HL-60 (cell line): ENCODE results near the gene PHYHIPL.

ENCODE experiments used
- DNase-seq, 2 experiments: peaks; one replicate each; pipeline ENCODE4 v3.0.0-alpha.2; 2010 to 2020; ENCODE audit warnings: low read depth in 1 of 2, low spot score in 1 of 2
- H3K27ac ChIP-seq: fragments of 250-450 bp; sonication (Bioruptor Pico); replicated peaks from 2 replicates; pipeline ENCODE4 v1.5.1; 2020; ENCODE audit warnings: mild to moderate bottlenecking, moderate library complexity
- H3K27me3 ChIP-seq: fragments of 250-450 bp; sonication (Bioruptor Pico); 2 replicates; pipeline ENCODE4 v1.5.1; 2021; ENCODE audit warnings: mild to moderate bottlenecking, moderate library complexity; ENCODE audit not compliant: insufficient read depth, poor library complexity, severe bottlenecking
- H3K4me3 ChIP-seq: replicated peaks from 2 replicates; pipeline ENCODE4 v1.5.1; 2011; ENCODE audit warnings: mild to moderate bottlenecking, control low read depth, low read length; ENCODE audit not compliant: insufficient read depth
- GABPA ChIP-seq: IDR thresholded peaks from 2 replicates; pipeline ENCODE4 v1.6.1; 2012; ENCODE audit warnings: low read depth
- POLR2AphosphoS5 ChIP-seq: IDR thresholded peaks from 2 replicates; pipeline ENCODE4 v1.6.1; 2012; ENCODE audit warnings: low read depth
- SPI1 ChIP-seq: IDR thresholded peaks from 2 replicates; pipeline ENCODE4 v1.6.1; 2012; ENCODE audit warnings: low read depth, mild to moderate bottlenecking, borderline replicate concordance
- TF ChIP-seq, protein P1 (sequence below): IDR thresholded peaks from one replicate; pipeline ENCODE4 v1.5.1; 2011; ENCODE audit warnings: low read length, control low read depth, inconsistent platforms; ENCODE audit not compliant: insufficient read depth
- TF ChIP-seq, protein P2 (sequence below): IDR thresholded peaks from 2 replicates; pipeline ENCODE4 v1.6.1; 2012; ENCODE audit warnings: low read depth; ENCODE audit not compliant: insufficient replicate concordance

PHYHIPL gene

DNA sequence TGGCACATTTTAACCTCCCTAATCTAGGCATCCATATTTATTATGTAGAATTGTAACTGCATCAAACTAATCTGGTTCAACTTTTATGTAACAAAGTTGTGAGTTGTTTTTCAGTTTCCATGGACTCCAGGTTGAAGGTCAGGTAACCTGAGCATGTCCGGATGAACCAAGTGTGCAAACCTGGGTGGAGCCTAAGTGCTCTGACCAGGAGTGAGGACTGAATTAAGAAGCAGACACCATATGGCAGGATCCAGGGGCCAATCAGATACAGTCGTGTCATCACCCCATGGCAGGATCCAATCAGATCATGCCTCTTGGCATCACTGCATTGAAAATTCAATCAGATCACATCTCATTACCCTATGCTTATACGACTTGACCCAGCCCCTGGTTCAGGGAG is 41.2 kb upstream of the PHYHIPL start:
- H3K27ac ChIP-seq: no peak overlapping the region
- TF ChIP-seq, protein P1, sequence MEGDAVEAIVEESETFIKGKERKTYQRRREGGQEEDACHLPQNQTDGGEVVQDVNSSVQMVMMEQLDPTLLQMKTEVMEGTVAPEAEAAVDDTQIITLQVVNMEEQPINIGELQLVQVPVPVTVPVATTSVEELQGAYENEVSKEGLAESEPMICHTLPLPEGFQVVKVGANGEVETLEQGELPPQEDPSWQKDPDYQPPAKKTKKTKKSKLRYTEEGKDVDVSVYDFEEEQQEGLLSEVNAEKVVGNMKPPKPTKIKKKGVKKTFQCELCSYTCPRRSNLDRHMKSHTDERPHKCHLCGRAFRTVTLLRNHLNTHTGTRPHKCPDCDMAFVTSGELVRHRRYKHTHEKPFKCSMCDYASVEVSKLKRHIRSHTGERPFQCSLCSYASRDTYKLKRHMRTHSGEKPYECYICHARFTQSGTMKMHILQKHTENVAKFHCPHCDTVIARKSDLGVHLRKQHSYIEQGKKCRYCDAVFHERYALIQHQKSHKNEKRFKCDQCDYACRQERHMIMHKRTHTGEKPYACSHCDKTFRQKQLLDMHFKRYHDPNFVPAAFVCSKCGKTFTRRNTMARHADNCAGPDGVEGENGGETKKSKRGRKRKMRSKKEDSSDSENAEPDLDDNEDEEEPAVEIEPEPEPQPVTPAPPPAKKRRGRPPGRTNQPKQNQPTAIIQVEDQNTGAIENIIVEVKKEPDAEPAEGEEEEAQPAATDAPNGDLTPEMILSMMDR: no peak
- TF ChIP-seq GABPA (no peak), SPI1 (no peak), POLR2AphosphoS5 (no peak)
- TF ChIP-seq, protein P2, sequence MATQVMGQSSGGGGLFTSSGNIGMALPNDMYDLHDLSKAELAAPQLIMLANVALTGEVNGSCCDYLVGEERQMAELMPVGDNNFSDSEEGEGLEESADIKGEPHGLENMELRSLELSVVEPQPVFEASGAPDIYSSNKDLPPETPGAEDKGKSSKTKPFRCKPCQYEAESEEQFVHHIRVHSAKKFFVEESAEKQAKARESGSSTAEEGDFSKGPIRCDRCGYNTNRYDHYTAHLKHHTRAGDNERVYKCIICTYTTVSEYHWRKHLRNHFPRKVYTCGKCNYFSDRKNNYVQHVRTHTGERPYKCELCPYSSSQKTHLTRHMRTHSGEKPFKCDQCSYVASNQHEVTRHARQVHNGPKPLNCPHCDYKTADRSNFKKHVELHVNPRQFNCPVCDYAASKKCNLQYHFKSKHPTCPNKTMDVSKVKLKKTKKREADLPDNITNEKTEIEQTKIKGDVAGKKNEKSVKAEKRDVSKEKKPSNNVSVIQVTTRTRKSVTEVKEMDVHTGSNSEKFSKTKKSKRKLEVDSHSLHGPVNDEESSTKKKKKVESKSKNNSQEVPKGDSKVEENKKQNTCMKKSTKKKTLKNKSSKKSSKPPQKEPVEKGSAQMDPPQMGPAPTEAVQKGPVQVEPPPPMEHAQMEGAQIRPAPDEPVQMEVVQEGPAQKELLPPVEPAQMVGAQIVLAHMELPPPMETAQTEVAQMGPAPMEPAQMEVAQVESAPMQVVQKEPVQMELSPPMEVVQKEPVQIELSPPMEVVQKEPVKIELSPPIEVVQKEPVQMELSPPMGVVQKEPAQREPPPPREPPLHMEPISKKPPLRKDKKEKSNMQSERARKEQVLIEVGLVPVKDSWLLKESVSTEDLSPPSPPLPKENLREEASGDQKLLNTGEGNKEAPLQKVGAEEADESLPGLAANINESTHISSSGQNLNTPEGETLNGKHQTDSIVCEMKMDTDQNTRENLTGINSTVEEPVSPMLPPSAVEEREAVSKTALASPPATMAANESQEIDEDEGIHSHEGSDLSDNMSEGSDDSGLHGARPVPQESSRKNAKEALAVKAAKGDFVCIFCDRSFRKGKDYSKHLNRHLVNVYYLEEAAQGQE: no peak

DNA sequence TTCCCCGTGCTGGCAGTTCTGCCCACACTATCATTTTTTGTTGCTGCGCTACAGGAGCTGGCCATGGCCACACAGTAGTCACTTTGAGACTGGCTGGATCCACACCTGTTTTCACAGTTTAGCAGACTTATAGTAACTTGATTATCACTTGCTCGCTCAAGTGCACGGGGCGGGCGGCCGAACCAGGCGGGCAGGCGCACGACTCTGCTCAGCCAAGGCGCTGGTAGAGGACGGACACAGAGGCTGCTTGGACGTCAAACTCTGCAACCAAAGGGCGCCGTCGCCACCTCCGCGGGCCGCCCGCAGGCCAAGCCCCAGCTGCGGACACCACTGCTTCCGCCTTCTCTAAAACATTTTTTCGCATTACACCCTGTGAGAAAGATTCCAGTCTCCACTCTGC is 38.4 kb upstream of the PHYHIPL start:
- H3K4me3 ChIP-seq: no peak overlapping the region
- no peak for TF ChIP-seq GABPA
- TF ChIP-seq, protein P1: no peak
- TF ChIP-seq, protein P2: no peak
- TF ChIP-seq POLR2AphosphoS5: no peak
- DNase-seq: no peak
- no peaks in the 10 kb centered on the region for H3K27me3 ChIP-seq
- H3K27ac ChIP-seq: no peak overlapping the region

More for the DNA sequence above, 41.2 kb upstream of the PHYHIPL start:
- Histone ChIP-seq H3K4me3 (no peak overlapping the region), H3K27me3 (no peaks in the 10 kb centered on the region)
- DNase-seq: no peak

DNA sequence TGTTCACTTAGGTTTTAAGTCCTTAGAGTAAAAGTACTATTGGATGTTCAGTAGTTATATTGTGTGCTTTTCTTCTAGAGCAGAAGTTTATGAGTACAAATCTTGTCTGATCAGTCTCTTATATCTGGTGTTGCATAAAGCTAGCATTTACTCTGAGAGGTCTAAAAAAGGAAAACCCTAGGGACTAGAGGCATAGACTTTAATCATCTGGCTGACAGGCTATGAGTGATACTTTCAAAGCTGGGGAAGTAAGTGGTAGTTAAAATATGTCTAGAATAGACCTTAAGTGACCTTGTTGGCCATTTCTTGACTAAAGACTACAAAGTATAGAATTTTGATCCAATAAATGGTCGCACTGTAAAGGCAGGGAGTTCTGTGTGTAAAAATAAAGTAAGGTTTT is 32.9 kb upstream of the PHYHIPL start:
- Histone ChIP-seq H3K27me3 (no peaks in the 10 kb centered on the region), H3K27ac (no peak overlapping the region), H3K4me3 (no peak overlapping the region)
- TF ChIP-seq, protein P2: no peak
- TF ChIP-seq GABPA: no peak
- no peak for TF ChIP-seq SPI1
- TF ChIP-seq, protein P1: no peak
- no peak for TF ChIP-seq POLR2AphosphoS5
- no peak for DNase-seq
